Bronchus fibroblast of lung (primary cell): ENCODE measurements around the gene OR4C6. TPM values are rescaled to one million over a fixed set of nuclear protein-coding genes. Genes with fewer than 3 reads are reported as not detected.

Experiments
- total RNA-seq: library from RNA; depleted of rRNA; stranded (reverse); fragments of >200 nt; gene quantifications from 2 replicates; pipeline ENCODE4 v1.2.3, GENCODE V29; 2015

The OR4C6 gene
- not detected in 2 replicates for total RNA-seq

DNA sequence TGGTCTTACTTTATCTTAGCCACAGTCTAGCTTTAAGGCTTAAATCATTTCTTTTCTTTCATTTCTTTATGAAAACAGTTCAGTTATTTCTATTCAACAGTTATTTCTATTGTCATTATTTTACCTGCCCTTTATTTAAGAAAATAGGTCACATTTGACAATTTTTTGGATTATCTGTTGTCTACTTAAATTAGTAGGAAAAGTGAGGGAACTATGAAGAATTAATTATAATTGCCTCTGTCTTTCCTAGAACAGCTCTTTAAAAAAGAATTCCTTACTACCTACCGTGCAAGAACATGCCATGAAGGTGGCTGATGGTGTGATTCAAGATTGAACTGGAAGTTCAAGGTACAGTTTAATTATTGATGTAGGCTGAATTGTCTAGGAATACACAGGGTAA, at the start of gene OR4C6:
Gene OR4C6 (plus strand): TSS at position 301 of the 400 bp plus-strand sequence. CDS start 2,966 bp downstream, outside the sequence.

DNA sequence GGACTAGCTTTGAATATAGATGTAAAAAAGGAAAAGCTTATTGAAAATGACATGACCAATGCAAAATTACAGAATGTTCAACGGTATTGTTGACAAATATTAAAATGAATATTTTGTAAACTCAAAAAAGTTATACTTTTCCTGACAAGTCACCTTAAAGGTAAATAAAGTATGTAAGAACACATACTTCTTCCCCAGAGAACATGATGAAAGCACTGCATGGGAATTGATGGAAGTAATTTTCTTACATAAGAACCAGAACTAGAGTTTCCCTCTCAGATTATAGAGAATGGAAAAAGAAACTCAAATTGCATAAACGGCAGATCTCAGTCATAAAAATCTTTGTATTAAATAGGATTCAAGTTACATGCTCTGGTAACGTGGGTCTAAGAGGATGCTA, 27.2 kb upstream of the OR4C6 start, which contains the start of gene OR4P4:
Gene OR4P4 (plus strand): TSS at position 301 of the 400 bp plus-strand sequence.

DNA sequence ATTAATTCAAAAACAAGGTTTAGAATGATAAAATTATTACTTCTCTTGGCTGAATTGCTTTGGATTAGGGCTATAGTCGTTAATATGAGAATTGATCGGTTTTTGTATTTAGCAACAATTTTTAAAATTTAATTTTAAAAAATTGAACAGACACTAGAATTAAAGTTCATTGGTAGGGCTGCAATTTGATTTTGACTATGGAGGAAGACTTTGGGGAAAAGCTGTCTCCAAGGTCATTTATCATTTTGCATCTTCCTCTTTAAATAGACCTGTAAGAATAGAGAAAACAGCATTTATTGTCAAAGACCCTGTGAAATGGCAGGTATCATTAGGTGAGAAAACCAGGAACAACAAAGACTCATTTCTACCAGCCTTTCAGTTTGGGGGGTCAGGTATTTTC, 14.0 kb upstream of the OR4C6 start, which contains the start of gene OR4S2:
Gene OR4S2 (plus strand): TSS at position 301 of the 400 bp plus-strand sequence. CDS start 2,577 bp downstream, outside the sequence.

Other genes with a start within 250 kb of the OR4C6 start
- not detected in 2 replicates for gene OR4C15, start 107.7 kb upstream of the OR4C6 start, total RNA-seq
- gene OR4C16, start 90.1 kb upstream of the OR4C6 start, total RNA-seq = not detected in 2 replicates
- not detected in 2 replicates for gene OR4C11, start 54.6 kb upstream of the OR4C6 start, total RNA-seq
- not detected in 2 replicates for gene OR4P4, start 27.1 kb upstream of the OR4C6 start, total RNA-seq
- gene OR4S2, start 13.9 kb upstream of the OR4C6 start, total RNA-seq = not detected in 2 replicates
- not detected in 2 replicates for gene OR5D13, start 111.2 kb downstream of the OR4C6 start, total RNA-seq
- gene OR5D14, start 133.4 kb downstream of the OR4C6 start, total RNA-seq = not detected in 2 replicates
- not detected in 2 replicates for gene OR5L1, start 149.2 kb downstream of the OR4C6 start, total RNA-seq
- not detected in 2 replicates for gene OR5D18, start 157.4 kb downstream of the OR4C6 start, total RNA-seq
- gene OR5L2, start 165.0 kb downstream of the OR4C6 start, total RNA-seq = not detected in 2 replicates
- not detected in 2 replicates for gene OR5D16, start 176.6 kb downstream of the OR4C6 start, total RNA-seq
- not detected in 2 replicates for gene TRIM51, start 221.1 kb downstream of the OR4C6 start, total RNA-seq